GM12864 (cell line): ENCODE results near the gene CCDC40.
"Not testable (repeated sequence)": the region's sequence is repeated elsewhere in the genome, so short reads cannot be mapped to it uniquely, and the experiment has no call there.

Source experiments
- DNase-seq: peaks from one replicate; pipeline ENCODE4 v3.0.0-alpha.2; 2011; ENCODE audit warnings: low read depth
- H3K4me3 ChIP-seq: 2 replicates; pipeline ENCODE4 v1.5.1; 2011; ENCODE audit warnings: mild to moderate bottlenecking, low read depth, low read length, control low read depth
- CTCF ChIP-seq: IDR thresholded peaks from 2 replicates; pipeline ENCODE4 v1.5.1; 2011; ENCODE audit warnings: low read depth, mild to moderate bottlenecking, moderate library complexity, low read length, control low read depth, inconsistent platforms; ENCODE audit errors: missing control alignments

The CCDC40 gene

GRCh38 chr17:80086081-80086480 lies 49.6 kb downstream of the CCDC40 start:
- H3K4me3 ChIP-seq = no peak overlapping the region
- TF ChIP-seq CTCF = no peak
- no peak for DNase-seq

GRCh38 chr17:80086616-80087015 lies 50.2 kb downstream of the CCDC40 start:
- no peak for TF ChIP-seq CTCF
- DNase-seq = no peak
- no peak overlapping the region for H3K4me3 ChIP-seq

GRCh38 chr17:80087346-80088265 lies 51.2 kb downstream of the CCDC40 start:
- DNase-seq = no peak
- no peak for TF ChIP-seq CTCF
- H3K4me3 ChIP-seq = no peak overlapping the region

- no peak for DNase-seq
- TF ChIP-seq CTCF = no peak
- H3K4me3 ChIP-seq = no peak overlapping the region
These were observed 53.3 kb downstream of the CCDC40 start for GRCh38 chr17:80089762-80090161.

- DNase-seq, H3K4me3 ChIP-seq: not testable (repeated sequence)
These were observed 53.7 kb downstream of the CCDC40 start for GRCh38 chr17:80090164-80090563.

GRCh38 chr17:80091376-80091775 lies 54.9 kb downstream of the CCDC40 start:
- no peak overlapping the region for H3K4me3 ChIP-seq
- TF ChIP-seq CTCF = no peak
- no peak for DNase-seq

GRCh38 chr17:80092959-80093358 lies 56.5 kb downstream of the CCDC40 start:
- no peak overlapping the region for H3K4me3 ChIP-seq
- DNase-seq = no peak
- no peak for TF ChIP-seq CTCF
